ENCODE data around the gene LMLN.
"Not testable (repeated sequence)": the region's sequence is repeated elsewhere in the genome, so short reads cannot be mapped to it uniquely, and the experiment has no call there.

Gene LMLN

GRCh38 chr3:198028718-198029117, 68.7 kb downstream of the LMLN start:
- no peak overlapping the region for H3K9ac ChIP-seq (ENCODE audit: low read depth, low read length)
- no peak overlapping the region for H3K4me3 ChIP-seq (ENCODE audit: low read length)
- H3K4me1 ChIP-seq (ENCODE audit: insufficient read depth, low read length): no peaks in the 10 kb centered on the region
- H3K27me3 ChIP-seq (ENCODE audit: insufficient read depth, low read length): no peaks in the 10 kb centered on the region
- no peaks in the 10 kb centered on the region for H3K36me3 ChIP-seq (ENCODE audit: insufficient read depth, low read depth, low read length)
- no peak overlapping the region for H3K27ac ChIP-seq (ENCODE audit: low read length)
- no peaks in the 10 kb centered on the region for H3K9me3 ChIP-seq (ENCODE audit: insufficient read depth, low read depth, low read length)

GRCh38 chr3:198030125-198030524, 70.1 kb downstream of the LMLN start:
- H3K4me3 ChIP-seq (ENCODE audit: low read length): no peak overlapping the region
- H3K27ac ChIP-seq (ENCODE audit: low read length): no peak overlapping the region
- no peaks in the 10 kb centered on the region for H3K9me3 ChIP-seq (ENCODE audit: insufficient read depth, low read depth, low read length)
- no peaks in the 10 kb centered on the region for H3K27me3 ChIP-seq (ENCODE audit: insufficient read depth, low read length)
- H3K4me1 ChIP-seq (ENCODE audit: insufficient read depth, low read length): no peaks in the 10 kb centered on the region
- no peak overlapping the region for H3K9ac ChIP-seq (ENCODE audit: low read depth, low read length)
- no peaks in the 10 kb centered on the region for H3K36me3 ChIP-seq (ENCODE audit: insufficient read depth, low read depth, low read length)

- no peak overlapping the region for H3K4me3 ChIP-seq (ENCODE audit: low read length)
- no peaks in the 10 kb centered on the region for H3K9me3 ChIP-seq (ENCODE audit: insufficient read depth, low read depth, low read length)
- no peaks in the 10 kb centered on the region for H3K36me3 ChIP-seq (ENCODE audit: insufficient read depth, low read depth, low read length)
- H3K27ac ChIP-seq (ENCODE audit: low read length): no peak overlapping the region
- H3K4me1 ChIP-seq (ENCODE audit: insufficient read depth, low read length): no peaks in the 10 kb centered on the region
- no peak overlapping the region for H3K9ac ChIP-seq (ENCODE audit: low read depth, low read length)
- no peaks in the 10 kb centered on the region for H3K27me3 ChIP-seq (ENCODE audit: insufficient read depth, low read length)
These were observed 70.7 kb downstream of the LMLN start for GRCh38 chr3:198030726-198031125.

DNA sequence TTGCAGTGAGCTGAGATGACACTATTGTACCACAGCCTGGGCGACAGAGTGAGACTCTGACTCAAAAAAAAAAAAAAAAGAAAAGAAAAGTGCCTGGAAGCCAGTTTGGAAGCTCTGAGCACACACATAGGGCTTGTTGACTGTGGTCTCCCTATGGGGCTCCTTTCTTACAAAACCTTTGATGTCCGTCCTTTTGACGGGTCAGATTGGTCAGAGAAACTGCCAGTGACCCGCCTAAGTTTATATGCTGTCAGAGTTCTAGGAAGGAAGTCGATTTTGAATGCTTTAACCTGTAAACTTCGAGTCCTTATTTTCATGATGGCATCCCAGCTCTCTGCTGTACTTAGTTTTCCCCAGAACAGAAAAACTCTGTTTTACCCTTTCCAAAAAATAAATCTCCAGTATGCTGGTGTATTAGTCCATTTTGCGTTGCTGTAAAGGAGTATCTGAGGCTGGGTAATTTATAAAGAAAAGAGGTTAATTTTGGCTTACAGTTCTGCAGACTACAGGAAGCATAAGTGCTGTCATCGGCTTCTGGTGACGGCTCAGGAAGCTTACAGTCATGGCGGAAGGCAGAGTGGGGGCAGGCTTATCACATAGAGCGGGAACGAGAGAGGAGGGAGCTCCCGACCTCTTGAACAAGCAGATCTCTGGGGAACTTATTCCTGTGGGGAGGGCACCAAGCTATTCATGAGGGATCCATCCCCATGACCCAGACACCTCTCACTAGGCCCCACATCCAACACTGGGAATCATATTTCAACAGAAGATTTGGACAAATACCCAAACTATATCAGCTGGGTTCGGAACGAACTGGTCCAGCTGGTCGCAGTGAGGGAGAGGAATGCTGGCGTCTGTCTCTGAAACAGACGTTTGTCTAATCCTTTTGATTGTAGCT, 72.3 kb downstream of the LMLN start:
- no peak overlapping the region for H3K4me3 ChIP-seq (ENCODE audit: low read length)
- no peaks in the 10 kb centered on the region for H3K4me1 ChIP-seq (ENCODE audit: insufficient read depth, low read length)
- H3K9ac ChIP-seq (ENCODE audit: low read depth, low read length): no peak overlapping the region
- no peaks in the 10 kb centered on the region for H3K27me3 ChIP-seq (ENCODE audit: insufficient read depth, low read length)
- H3K36me3 ChIP-seq (ENCODE audit: insufficient read depth, low read depth, low read length): no peaks in the 10 kb centered on the region
- H3K9me3 ChIP-seq (ENCODE audit: insufficient read depth, low read depth, low read length): no peaks in the 10 kb centered on the region
- H3K27ac ChIP-seq (ENCODE audit: low read length): no peak overlapping the region

DNA sequence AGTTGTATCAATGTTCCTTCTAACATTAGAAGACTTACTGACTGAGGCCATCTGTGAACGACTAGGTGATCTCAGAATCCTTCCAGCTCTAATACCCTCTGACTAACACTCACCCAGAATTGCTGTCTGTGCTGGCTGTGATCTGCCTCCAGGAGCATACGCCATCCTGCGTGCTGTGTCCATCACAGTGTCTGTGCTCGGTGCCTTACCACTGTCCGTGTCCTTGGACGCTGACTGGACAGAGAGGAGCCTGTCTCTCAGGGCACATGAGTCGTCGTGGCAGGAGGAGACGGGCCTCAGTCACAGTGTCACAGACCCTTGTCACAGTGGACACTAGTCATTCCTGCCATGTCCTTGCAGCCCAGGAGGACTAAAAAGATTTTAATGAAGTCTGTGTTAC, 83.1 kb downstream of the LMLN start:
- H3K4me1 ChIP-seq (ENCODE audit: insufficient read depth, low read length): no peaks in the 10 kb centered on the region
- no peaks in the 10 kb centered on the region for H3K9me3 ChIP-seq (ENCODE audit: insufficient read depth, low read depth, low read length)
- H3K27ac ChIP-seq (ENCODE audit: low read length): no peak overlapping the region
- H3K4me3 ChIP-seq (ENCODE audit: low read length): no peak overlapping the region
- no peaks in the 10 kb centered on the region for H3K36me3 ChIP-seq (ENCODE audit: insufficient read depth, low read depth, low read length)
- no peaks in the 10 kb centered on the region for H3K27me3 ChIP-seq (ENCODE audit: insufficient read depth, low read length)
- H3K9ac ChIP-seq (ENCODE audit: low read depth, low read length): no peak overlapping the region

- H3K36me3 ChIP-seq (ENCODE audit: insufficient read depth, low read depth, low read length): no peaks in the 10 kb centered on the region
- no peaks in the 10 kb centered on the region for H3K4me1 ChIP-seq (ENCODE audit: insufficient read depth, low read length)
- H3K27ac ChIP-seq (ENCODE audit: low read length): no peak overlapping the region
- H3K9ac ChIP-seq (ENCODE audit: low read depth, low read length): no peak overlapping the region
- peaks cover 4% of the 10 kb centered on the region; the same call in 1 of the 2 replicates for H3K9me3 ChIP-seq (ENCODE audit: insufficient read depth, low read depth, low read length)
- H3K4me3 ChIP-seq (ENCODE audit: low read length): no peak overlapping the region
- no peaks in the 10 kb centered on the region for H3K27me3 ChIP-seq (ENCODE audit: insufficient read depth, low read length)
These were observed 86.3 kb downstream of the LMLN start for GRCh38 chr3:198046120-198046857.

GRCh38 chr3:198048445-198048844, 88.4 kb downstream of the LMLN start:
- H3K36me3 ChIP-seq (ENCODE audit: insufficient read depth, low read depth, low read length): no peaks in the 10 kb centered on the region
- no peak overlapping the region for H3K4me3 ChIP-seq (ENCODE audit: low read length)
- H3K27ac ChIP-seq (ENCODE audit: low read length): no peak overlapping the region
- no peak overlapping the region for H3K9ac ChIP-seq (ENCODE audit: low read depth, low read length)
- H3K4me1 ChIP-seq (ENCODE audit: insufficient read depth, low read length): no peaks in the 10 kb centered on the region
- no peaks in the 10 kb centered on the region for H3K27me3 ChIP-seq (ENCODE audit: insufficient read depth, low read length)
- H3K9me3 ChIP-seq (ENCODE audit: insufficient read depth, low read depth, low read length): peaks cover 18% of the 10 kb centered on the region

DNA sequence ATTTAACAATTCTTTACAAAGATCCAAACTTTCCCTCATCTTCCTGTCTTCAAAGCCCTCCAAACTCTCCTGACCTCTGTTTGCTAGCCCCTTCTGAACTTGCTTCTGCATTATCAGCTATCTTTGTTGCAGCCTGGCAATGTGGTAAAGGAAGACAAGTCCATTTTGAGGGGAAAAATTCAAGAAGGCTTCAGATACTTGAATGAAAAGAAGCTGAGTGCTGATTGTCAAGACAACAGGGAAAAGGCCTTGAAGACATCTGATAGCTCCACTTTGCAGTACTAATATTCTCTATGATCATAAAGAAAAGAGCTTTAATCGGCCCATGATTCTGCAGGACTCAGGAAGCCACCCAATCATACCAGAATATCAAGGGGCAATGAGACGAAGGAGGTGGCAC, 91.8 kb downstream of the LMLN start:
- H3K9me3 ChIP-seq (ENCODE audit: insufficient read depth, low read depth, low read length): peaks cover 18% of the 10 kb centered on the region
- H3K4me3 ChIP-seq (ENCODE audit: low read length): no peak overlapping the region
- H3K36me3 ChIP-seq (ENCODE audit: insufficient read depth, low read depth, low read length): no peaks in the 10 kb centered on the region
- H3K27ac ChIP-seq (ENCODE audit: low read length): no peak overlapping the region
- H3K9ac ChIP-seq (ENCODE audit: low read depth, low read length): no peak overlapping the region
- no peaks in the 10 kb centered on the region for H3K27me3 ChIP-seq (ENCODE audit: insufficient read depth, low read length)
- no peaks in the 10 kb centered on the region for H3K4me1 ChIP-seq (ENCODE audit: insufficient read depth, low read length)

DNA sequence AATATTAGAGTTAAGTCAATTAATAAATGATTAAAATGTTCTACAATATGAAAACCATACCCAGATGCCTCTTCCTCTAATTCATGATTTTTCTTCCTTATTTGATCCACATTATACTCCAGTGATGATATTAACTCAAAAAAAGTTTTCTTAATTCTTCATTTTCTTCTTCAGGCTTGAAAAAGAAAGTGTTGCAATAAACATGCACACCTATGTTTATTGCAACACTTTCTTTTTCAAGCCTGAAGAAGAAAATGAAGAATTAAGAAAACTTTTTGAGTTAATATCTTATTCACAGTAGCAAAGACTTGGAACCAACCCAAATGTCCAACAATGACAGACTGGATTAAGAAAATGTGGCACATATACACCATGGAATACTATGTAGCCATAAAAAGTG, 93.4 kb downstream of the LMLN start:
- H3K9me3 ChIP-seq (ENCODE audit: insufficient read depth, low read depth, low read length): peaks cover 18% of the 10 kb centered on the region
- H3K27me3 ChIP-seq (ENCODE audit: insufficient read depth, low read length); H3K4me3 ChIP-seq (ENCODE audit: low read length); H3K4me1 ChIP-seq (ENCODE audit: insufficient read depth, low read length); H3K9ac ChIP-seq (ENCODE audit: low read depth, low read length); H3K27ac ChIP-seq (ENCODE audit: low read length); H3K36me3 ChIP-seq (ENCODE audit: insufficient read depth, low read depth, low read length): not testable (repeated sequence)

- Histone ChIP-seq H3K27me3 (ENCODE audit: insufficient read depth, low read length) (peaks cover 7% of the 10 kb centered on the region; the same call in 1 of the 2 replicates), H3K9me3 (ENCODE audit: insufficient read depth, low read depth, low read length) (no peaks in the 10 kb centered on the region), H3K4me1 (ENCODE audit: insufficient read depth, low read length) (no peaks in the 10 kb centered on the region), H3K27ac (ENCODE audit: low read length) (no peak overlapping the region), H3K9ac (ENCODE audit: low read depth, low read length) (no peak overlapping the region), H3K36me3 (ENCODE audit: insufficient read depth, low read depth, low read length) (no peaks in the 10 kb centered on the region), H3K4me3 (ENCODE audit: low read length) (no peak overlapping the region)
These were observed 101.4 kb downstream of the LMLN start for GRCh38 chr3:198061119-198062067.

DNA sequence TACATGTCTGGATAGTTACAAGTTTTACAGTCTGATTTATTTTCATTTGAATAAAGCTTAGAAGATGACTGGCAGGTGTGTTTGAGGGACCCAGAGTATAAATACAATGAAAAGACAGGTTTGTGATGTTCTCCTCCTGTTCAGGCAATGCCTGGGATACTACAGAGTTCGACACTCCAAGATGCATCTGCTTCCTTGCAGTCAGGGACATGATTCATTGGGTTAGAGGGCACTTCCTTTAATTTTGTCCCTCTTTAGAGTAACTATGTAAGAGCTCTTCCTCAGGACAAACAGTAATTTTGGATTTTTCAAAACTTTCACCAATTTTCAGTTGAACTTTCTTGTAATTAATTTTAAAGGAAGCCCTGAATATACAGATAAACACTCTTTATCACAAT, 102.0 kb downstream of the LMLN start:
- no peak overlapping the region for H3K27ac ChIP-seq (ENCODE audit: low read length)

More for the DNA sequence above, 102.0 kb downstream of the LMLN start:
- H3K9me3 ChIP-seq (ENCODE audit: insufficient read depth, low read depth, low read length): no peaks in the 10 kb centered on the region
- peaks cover 7% of the 10 kb centered on the region; the same call in 1 of the 2 replicates for H3K27me3 ChIP-seq (ENCODE audit: insufficient read depth, low read length)
- no peaks in the 10 kb centered on the region for H3K4me1 ChIP-seq (ENCODE audit: insufficient read depth, low read length)
- H3K36me3 ChIP-seq (ENCODE audit: insufficient read depth, low read depth, low read length): no peaks in the 10 kb centered on the region
- no peak overlapping the region for H3K4me3 ChIP-seq (ENCODE audit: low read length)
- H3K9ac ChIP-seq (ENCODE audit: low read depth, low read length): no peak overlapping the region

All from iPS-20b (cell line).